Dermis microvascular lymphatic vessel endothelial cell (primary cell): ENCODE measurements around the gene KRTAP10-6. TPM values are rescaled to one million over a fixed set of nuclear protein-coding genes. Genes with fewer than 3 reads are reported as not detected.
A peak's percentile ranks its signal among the peaks of the same experiment; 100 is the strongest.
"Not testable (repeated sequence)": the region's sequence is repeated elsewhere in the genome, so short reads cannot be mapped to it uniquely, and the experiment has no call there.

Experiments used
- DNase-seq, 2 donors: peaks; one replicate each; pipeline versions ENCODE4 v3.0.0 to v3.0.0-alpha.2; 2010; ENCODE audit warnings: low read depth in 2 of 2
- total RNA-seq: library from RNA; depleted of rRNA; stranded (reverse); fragments of >200 nt; gene quantifications from 2 replicates; pipeline ENCODE4 v1.2.1, GENCODE V29; 2014

The KRTAP10-6 gene
- total RNA-seq: not detected in 2 replicates

DNA sequence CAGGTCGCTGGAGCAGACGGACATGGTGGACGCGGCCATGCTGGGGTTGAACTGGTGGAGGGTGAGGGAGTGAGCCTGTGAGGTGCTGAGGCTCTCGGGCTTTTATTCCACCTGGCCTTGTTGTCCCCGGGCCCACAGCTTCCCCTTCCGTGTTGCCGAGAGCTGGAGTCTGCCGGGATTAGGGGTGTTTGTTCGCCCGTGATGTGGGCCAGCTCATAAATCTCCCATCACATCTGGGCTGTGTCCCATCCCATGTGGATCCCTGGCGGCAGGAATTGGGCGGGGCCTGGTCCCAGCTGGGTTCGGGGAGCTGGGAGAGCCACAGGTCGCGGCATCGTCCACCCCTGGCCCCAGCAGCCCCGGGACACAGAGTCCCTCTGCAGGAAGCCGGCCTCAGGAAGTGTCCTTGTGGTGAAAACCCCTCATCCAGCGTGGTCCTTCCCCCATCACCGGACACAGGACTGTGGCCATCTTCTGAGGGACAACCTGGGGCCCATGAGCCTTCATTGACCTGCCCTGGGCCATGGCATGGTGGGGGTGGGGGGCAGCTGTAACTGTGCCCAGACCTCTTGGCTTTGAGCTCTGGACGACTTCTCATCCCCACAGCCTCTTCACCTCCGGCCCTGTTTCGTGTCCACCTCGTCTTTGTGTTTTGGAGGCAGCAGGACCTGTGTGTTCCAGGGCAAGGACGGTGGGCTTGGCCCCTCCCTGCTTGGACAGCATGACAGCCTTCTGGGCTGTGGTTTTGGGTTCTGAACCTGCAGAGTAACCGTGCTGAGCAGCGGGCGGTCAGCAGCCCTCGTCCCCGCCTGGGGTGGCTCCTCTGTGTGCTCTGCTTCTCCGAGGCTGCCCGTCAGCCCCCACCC lies at the start of gene KRTAP10-6:
Gene KRTAP10-6 (minus strand): TSS at position 60 of the 866 bp plus-strand sequence. CDS start 21 bp downstream, at position 39.
- no peak for DNase-seq

DNA sequence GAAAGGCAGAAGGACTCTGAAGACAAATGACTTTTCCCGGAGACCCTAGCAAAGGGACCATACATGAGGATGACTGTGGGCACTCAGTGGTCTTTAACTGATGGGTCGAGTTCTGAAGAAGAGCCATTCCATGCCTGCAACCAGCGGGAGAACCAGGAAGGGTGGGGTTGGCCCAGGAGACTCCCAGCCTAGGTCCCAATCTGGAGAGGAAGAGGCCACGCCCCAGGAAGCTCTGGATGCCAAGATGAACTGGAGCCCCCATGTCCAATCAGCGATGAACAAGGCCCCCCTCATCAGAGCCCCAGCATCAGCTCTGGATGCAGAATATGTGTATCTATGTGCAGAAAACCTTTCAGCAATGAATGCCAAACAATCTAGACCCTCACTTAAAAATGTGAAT lies 48.5 kb upstream of the KRTAP10-6 start:
- no peak for DNase-seq

- no peak for DNase-seq
Measured at GRCh38 chr21:44639331-44639655, 47.0 kb upstream of the KRTAP10-6 start.

- DNase-seq: not testable (repeated sequence)
Measured at GRCh38 chr21:44638506-44639330, 46.4 kb upstream of the KRTAP10-6 start.

GRCh38 chr21:44637851-44638348 lies 45.6 kb upstream of the KRTAP10-6 start:
- not testable (repeated sequence) for DNase-seq

- no peak for DNase-seq
Measured at GRCh38 chr21:44637018-44637850, 44.9 kb upstream of the KRTAP10-6 start, which contains the start of gene KRTAP10-10. TSS of gene KRTAP10-10 (plus strand) at chr21:44637356. CDS start at chr21:44637418, 62 bp downstream.

GRCh38 chr21:44636209-44637017 lies 44.1 kb upstream of the KRTAP10-6 start:
- DNase-seq: no peak

- DNase-seq: no peak
Measured at GRCh38 chr21:44632067-44632466, 39.8 kb upstream of the KRTAP10-6 start.

DNA sequence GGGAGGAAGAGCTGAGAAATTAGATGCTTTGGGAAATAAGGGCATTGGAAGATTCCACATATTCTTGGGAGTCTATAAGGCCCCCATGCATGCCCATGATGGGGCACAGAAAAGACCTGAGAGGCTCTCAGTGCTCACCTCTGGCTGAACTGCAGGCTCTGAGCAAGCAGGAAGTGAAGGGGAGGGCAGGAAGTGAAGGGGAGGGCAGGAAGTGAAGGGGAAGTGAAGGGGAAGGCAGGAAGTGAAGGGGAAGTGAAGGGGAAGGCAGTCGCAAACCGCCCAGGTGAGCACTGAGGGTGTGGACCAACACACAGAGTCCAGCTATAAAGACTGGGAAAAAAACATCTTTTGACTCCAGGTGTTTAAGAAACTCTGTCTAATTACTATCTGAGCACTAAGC lies 38.1 kb upstream of the KRTAP10-6 start:
- DNase-seq: no peak

DNA sequence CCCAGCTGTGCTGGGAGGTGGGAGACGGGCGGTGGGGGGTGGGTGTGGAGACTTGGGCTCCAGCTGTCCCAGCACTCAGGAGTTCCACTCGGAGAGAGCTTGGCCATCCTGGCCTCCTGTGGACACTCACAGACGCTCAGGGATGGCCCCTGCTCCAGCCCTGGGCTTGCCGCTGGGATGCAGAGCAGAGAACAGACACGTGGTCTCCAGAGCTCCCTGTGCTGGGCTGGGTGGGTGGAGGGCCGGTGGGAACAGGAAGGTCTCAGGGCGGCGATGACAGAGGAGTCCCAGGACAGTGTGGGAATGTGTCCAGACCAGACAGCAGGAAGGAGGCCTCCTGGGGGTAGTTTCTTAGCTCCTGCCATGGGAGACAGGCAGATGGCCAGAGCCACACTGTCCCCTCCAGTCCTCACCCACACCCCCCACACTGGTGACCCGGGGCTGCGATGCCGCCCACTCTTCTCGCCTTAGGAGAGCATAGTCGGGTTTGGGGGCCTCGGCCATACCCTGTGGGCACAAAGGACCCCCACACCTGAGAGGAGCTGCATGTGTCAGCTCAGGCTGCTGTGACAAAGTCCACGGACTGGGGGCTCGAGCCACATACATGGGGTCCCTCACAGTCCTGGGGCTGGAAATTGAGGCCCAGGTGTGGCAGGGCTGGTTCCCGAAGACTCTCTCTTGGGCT lies 36.5 kb upstream of the KRTAP10-6 start:
- DNase-seq: no peak

DNA sequence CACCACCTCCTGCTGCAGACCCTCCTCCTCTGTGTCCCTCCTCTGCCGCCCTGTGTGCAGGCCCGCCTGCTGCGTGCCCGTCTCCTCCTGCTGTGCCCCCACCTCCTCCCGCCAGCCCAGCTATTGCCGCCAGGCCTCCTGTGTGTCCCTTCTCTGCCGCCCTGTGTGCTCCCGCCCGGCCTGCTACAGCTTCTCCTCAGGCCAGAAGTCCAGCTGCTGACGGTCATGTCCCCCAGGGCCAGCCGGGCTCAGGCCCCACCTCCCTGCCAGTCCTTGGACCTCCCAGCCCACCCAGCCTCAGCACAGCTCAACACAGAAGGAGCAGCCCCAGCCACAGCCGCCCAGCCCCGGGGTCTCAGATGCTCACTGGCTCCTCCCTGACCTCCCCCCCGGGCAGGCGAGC lies 35.5 kb upstream of the KRTAP10-6 start:
- DNase-seq: not testable (repeated sequence)

- DNase-seq: not testable (repeated sequence)
Measured at GRCh38 chr21:44627181-44627822, 35.0 kb upstream of the KRTAP10-6 start.

DNA sequence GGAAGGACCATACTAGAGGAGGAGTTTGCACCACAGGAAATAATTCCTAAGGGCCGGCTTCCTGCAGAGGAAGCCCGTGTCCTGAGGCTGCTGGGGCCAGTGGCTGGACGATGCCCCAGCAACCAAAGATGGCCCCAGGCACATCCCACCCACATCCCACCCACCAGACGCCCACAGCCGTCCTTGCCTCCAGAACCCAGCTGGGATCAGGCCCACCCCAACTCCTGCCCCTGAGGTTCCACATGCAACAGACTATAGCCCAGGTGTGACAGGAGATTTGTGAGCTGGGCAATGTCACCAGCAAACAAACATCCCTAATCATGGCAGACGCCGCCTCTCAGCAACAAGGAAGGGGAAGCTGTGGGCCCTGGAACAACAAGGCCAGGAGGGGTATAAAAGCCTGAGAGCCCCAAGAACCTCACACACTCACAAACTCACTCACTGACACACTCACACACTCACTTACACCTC lies 34.4 kb upstream of the KRTAP10-6 start, which contains the start of gene KRTAP10-9:
Gene KRTAP10-9 (plus strand): TSS at position 421 of the 471 bp plus-strand sequence. CDS start 79 bp downstream, outside the sequence.
- no peak for DNase-seq

GRCh38 chr21:44626262-44626661 lies 34.0 kb upstream of the KRTAP10-6 start:
- no peak for DNase-seq

DNA sequence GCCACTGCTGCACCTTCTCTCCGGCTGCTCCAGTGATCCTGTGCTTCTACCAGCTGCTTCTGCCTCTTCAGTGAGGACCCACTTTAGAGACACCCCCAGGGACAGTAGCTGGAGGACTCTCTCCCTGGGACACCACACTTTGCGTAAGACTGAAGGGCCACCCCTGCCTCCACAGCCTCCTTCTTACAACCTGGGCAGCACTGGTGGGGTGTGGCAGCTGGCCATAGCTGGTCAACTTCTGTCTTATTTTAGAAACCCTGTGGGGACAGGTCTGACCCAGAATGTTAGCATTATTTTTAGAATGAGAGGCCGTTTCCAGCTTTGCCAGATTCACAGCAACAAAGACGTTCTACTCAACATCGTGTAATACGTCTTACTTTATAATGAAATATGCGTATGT lies 33.5 kb upstream of the KRTAP10-6 start:
- no peak for DNase-seq

- no peak for DNase-seq
Measured at GRCh38 chr21:44623575-44623974, 31.3 kb upstream of the KRTAP10-6 start.

GRCh38 chr21:44619886-44620285 lies 27.6 kb upstream of the KRTAP10-6 start:
- no peak for DNase-seq

DNA sequence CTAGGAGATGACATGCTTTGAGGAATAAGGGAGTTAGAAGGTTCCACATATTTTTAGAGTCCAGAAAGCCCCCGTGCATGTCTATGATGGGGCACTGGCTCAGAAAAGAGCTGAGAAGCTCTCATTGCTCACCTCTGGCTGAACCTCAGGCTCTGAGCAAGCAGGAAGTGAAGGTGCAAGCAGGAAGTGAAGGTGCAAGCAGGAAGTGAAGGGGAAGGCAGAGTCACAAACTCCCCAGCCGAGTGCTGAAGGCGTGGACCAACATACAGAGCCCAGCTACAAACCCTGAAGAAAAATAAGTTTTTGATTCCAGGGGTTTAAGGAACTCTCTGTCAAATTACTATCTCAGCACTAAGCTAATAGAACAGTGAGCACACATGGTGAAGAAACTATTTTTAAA lies 26.6 kb upstream of the KRTAP10-6 start:
- peak in 1 of 2 donors; percentile 2 for DNase-seq

DNA sequence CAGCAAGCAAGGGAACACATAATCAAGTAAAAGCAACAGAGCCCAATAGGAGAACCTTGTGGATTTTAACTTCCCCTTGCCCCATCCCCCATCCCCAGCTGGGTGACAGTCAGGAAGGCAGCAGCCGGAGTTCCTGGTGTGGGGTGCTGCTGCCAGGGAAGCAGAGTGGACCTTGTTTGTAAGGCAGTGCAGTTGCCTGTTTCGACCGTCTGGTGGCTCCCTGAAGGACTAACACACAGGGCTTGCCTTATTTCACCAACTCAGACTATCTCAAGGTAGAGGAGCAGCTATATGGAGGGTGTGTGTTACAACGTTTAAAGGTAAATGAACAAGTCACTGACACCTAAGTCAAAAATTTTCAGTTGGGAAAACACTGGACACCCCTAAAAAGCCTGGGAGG lies 26.2 kb upstream of the KRTAP10-6 start:
- DNase-seq: peak; percentile 6 to 55
